ENCODE data around the gene TNFSF18. TPM values are rescaled to one million over a fixed set of nuclear protein-coding genes. Genes with fewer than 3 reads are reported as not detected.
"Not testable (repeated sequence)": the region's sequence is repeated elsewhere in the genome, so short reads cannot be mapped to it uniquely, and the experiment has no call there.

Gene TNFSF18
- total RNA-seq, 3 donors from 2014 or later (not counting 1 experiment from before 2014, with no cell fraction given) = 0.18 TPM; not detected in 2

GRCh38 chr1:173082913-173083312, 32.2 kb upstream of the TNFSF18 start:
- TF ChIP-seq CTCF (IDR thresholded peaks at IDR 0.05) = no peak
- ATAC-seq (no peak), DNase-seq (no peak)
- no CpG with 5 or more reads among the region's 1 CpG for WGBS (ENCODE audit: insufficient coverage)
- no peaks in the 10 kb centered on the region for H3K4me1 ChIP-seq (ENCODE audit: control insufficient read depth, insufficient read depth, low read length)
- no peak overlapping the region for H3K4me3 Mint-ChIP-seq
- no peak overlapping the region for H3K27ac ChIP-seq (ENCODE audit: low read length)
- peaks cover 0 to 6% of the 10 kb centered on the region in 2 donors for H3K27me3 Mint-ChIP-seq (ENCODE audit: low read depth in 2 of 2)
- H3K4me1 Mint-ChIP-seq = no peaks in the 10 kb centered on the region
- no peaks in the 10 kb centered on the region for H3K9me3 Mint-ChIP-seq
- no peaks in the 10 kb centered on the region for H3K36me3 ChIP-seq (ENCODE audit: control insufficient read depth, insufficient read depth, low read length)
- no peak overlapping the region for H3K4me3 ChIP-seq (ENCODE audit: low read length)
- no peaks in the 10 kb centered on the region for H3K36me3 Mint-ChIP-seq
- no peaks in the 10 kb centered on the region for H3K9me3 ChIP-seq (ENCODE audit: control insufficient read depth, insufficient read depth, low read length)
- H3K27ac Mint-ChIP-seq = no peak overlapping the region
- H3K27me3 ChIP-seq (ENCODE audit: control insufficient read depth, insufficient read depth, low read length) = no peaks in the 10 kb centered on the region
- intact Hi-C loops (cut with micrococcal nuclease) = no loop called here

GRCh38 chr1:173074217-173074616, 23.5 kb upstream of the TNFSF18 start:
- H3K4me3 Mint-ChIP-seq = not testable (repeated sequence)
- 96% methylated on average over 6 of the region's 6 CpGs for WGBS (ENCODE audit: insufficient coverage)

GRCh38 chr1:173064011-173064410, 13.3 kb upstream of the TNFSF18 start:
- DNase-seq (no peak), ATAC-seq (no peak)
- Mint-ChIP-seq H3K4me3 (no peak overlapping the region), H3K4me1 (no peaks in the 10 kb centered on the region), H3K9me3 (no peaks in the 10 kb centered on the region), H3K27ac (no peak overlapping the region), H3K27me3 (ENCODE audit: low read depth in 2 of 2) (peaks cover 10 to 16% of the 10 kb centered on the region in 2 donors), H3K36me3 (peaks cover 7% of the 10 kb centered on the region)
- no peaks in the 10 kb centered on the region for H3K36me3 ChIP-seq (ENCODE audit: control insufficient read depth, insufficient read depth, low read length)
- H3K9me3 ChIP-seq (ENCODE audit: control insufficient read depth, insufficient read depth, low read length) = no peaks in the 10 kb centered on the region
- no peak overlapping the region for H3K4me3 ChIP-seq (ENCODE audit: low read length)
- no peaks in the 10 kb centered on the region for H3K27me3 ChIP-seq (ENCODE audit: control insufficient read depth, insufficient read depth, low read length)
- TF ChIP-seq CTCF (IDR thresholded peaks at IDR 0.05) = no peak
- 98% methylated on average over 3 of the region's 3 CpGs for WGBS (ENCODE audit: insufficient coverage)
- H3K4me1 ChIP-seq (ENCODE audit: control insufficient read depth, insufficient read depth, low read length) = no peaks in the 10 kb centered on the region
- intact Hi-C loops (cut with micrococcal nuclease) = no loop called here
- no peak overlapping the region for H3K27ac ChIP-seq (ENCODE audit: low read length)

More at GRCh38 chr1:173074217-173074616, 23.5 kb upstream of the TNFSF18 start:
- H3K9me3 Mint-ChIP-seq; H3K9me3 ChIP-seq (ENCODE audit: control insufficient read depth, insufficient read depth, low read length); H3K36me3 Mint-ChIP-seq; intact Hi-C loops (cut with micrococcal nuclease); H3K4me3 ChIP-seq (ENCODE audit: low read length); H3K4me1 Mint-ChIP-seq; DNase-seq; H3K27ac ChIP-seq (ENCODE audit: low read length); H3K27me3 ChIP-seq (ENCODE audit: control insufficient read depth, insufficient read depth, low read length); ATAC-seq; H3K36me3 ChIP-seq (ENCODE audit: control insufficient read depth, insufficient read depth, low read length); H3K27me3 Mint-ChIP-seq (ENCODE audit: low read depth in 2 of 2); H3K4me1 ChIP-seq (ENCODE audit: control insufficient read depth, insufficient read depth, low read length); H3K27ac Mint-ChIP-seq: not testable (repeated sequence)

GRCh38 chr1:173063171-173063570, 12.4 kb upstream of the TNFSF18 start:
- Mint-ChIP-seq H3K27me3 (ENCODE audit: low read depth in 2 of 2) (peaks cover 10 to 16% of the 10 kb centered on the region in 2 donors), H3K4me3 (no peak overlapping the region), H3K36me3 (peaks cover 7% of the 10 kb centered on the region), H3K27ac (no peak overlapping the region), H3K9me3 (no peaks in the 10 kb centered on the region), H3K4me1 (no peaks in the 10 kb centered on the region)
- 89% methylated on average over 1 of the region's 1 CpG for WGBS (ENCODE audit: insufficient coverage)
- intact Hi-C loops (cut with micrococcal nuclease) = no loop called here
- DNase-seq (no peak), ATAC-seq (no peak)
- no peak for TF ChIP-seq CTCF (IDR thresholded peaks at IDR 0.05)
- Histone ChIP-seq H3K27me3 (ENCODE audit: control insufficient read depth, insufficient read depth, low read length) (no peaks in the 10 kb centered on the region), H3K4me1 (ENCODE audit: control insufficient read depth, insufficient read depth, low read length) (no peaks in the 10 kb centered on the region), H3K4me3 (ENCODE audit: low read length) (no peak overlapping the region), H3K27ac (ENCODE audit: low read length) (no peak overlapping the region), H3K36me3 (ENCODE audit: control insufficient read depth, insufficient read depth, low read length) (no peaks in the 10 kb centered on the region), H3K9me3 (ENCODE audit: control insufficient read depth, insufficient read depth, low read length) (no peaks in the 10 kb centered on the region)
